ENCODE results near the gene FHIT.

GRCh38 chr3:60912876-60913275, 338.4 kb downstream of the FHIT start:
- TF ChIP-seq CTCF (IDR thresholded peaks at IDR 0.05; ENCODE audit: low read depth, low read length, poor library complexity, severe bottlenecking) (no peak), EZH2phosphoT487 (IDR thresholded peaks at IDR 0.05; ENCODE audit: borderline replicate concordance, low read length) (no peak)
